K562 (cell line): ENCODE results near the gene CDS2. TPM values are rescaled to one million over a fixed set of nuclear protein-coding genes. Genes with fewer than 3 reads are reported as not detected.

Source experiments
- ATAC-seq: fragments of 200-7000 bp; cut with Tn5 transposase; 3 replicates; pipeline ENCODE4 v1.9.1; 2020; ENCODE audit warnings: moderate library complexity
- BruUV-seq: library from RNA; stranded (reverse); fragments of 400-500 nt; replicated peaks from 2 replicates; lab custom pipeline; 2021; lab: Mats Ljungman, UMichigan
- CTCF ChIA-PET: fragments of 300-600 bp; formaldehyde crosslinking; extraction: SDS; loops from one replicate; lab custom pipeline; 2021; ENCODE audit warnings: low intra/inter-chr PET ratio; lab: Yijun Ruan, JAX
- POLR2A ChIA-PET: fragments of 300-600, 350-650 bp; sonication (Branson Sonifier 250); formaldehyde crosslinking; extraction: SDS; loops from one replicate; lab custom pipeline; 2021; ENCODE audit warnings: antibody characterized with exemption, inconsistent platforms; lab: Yijun Ruan, JAX
- DNase-seq, 4 experiments: peaks; one replicate each; pipeline versions ENCODE4 v3.0.0 to v3.0.0-alpha.2; 2011 to 2018; ENCODE audit warnings: low spot score in 3 of 4, mixed read lengths in 3 of 4; ENCODE audit errors: extremely low read depth in 1 of 4
- FAIRE-seq: peaks from 2 replicates; lab custom pipeline; 2011; peaks lifted over from hg19 to GRCh38; lab: Jason Lieb, UNC
- H2AFZ ChIP-seq: 2 replicates; pipeline ENCODE4 v1.6.0; 2011; ENCODE audit warnings: low read depth, low read length, control low read depth, inconsistent platforms
- H3K27ac ChIP-seq: fragments of 200-600 bp; 3 replicates; pipeline ENCODE4 v1.8.0; 2011; ENCODE audit warnings: low read depth, mild to moderate bottlenecking, control low read depth, inconsistent platforms, low read length, moderate library complexity, mixed read lengths; ENCODE audit errors: extremely low read depth
- H3K27me3 ChIP-seq, 2 experiments: fragments of 300-600 bp in 1 of 2; 2 replicates in 1 of 2; 3 replicates in 1 of 2; pipeline versions ENCODE4 v1.6.0 to v1.8.0; 2011; ENCODE audit warnings: inconsistent platforms in 2 of 2, low read length in 2 of 2, mild to moderate bottlenecking in 1 of 2, mixed read lengths in 1 of 2, moderate library complexity in 1 of 2; ENCODE audit not compliant: control insufficient read depth in 2 of 2, insufficient read depth in 2 of 2
- H3K36me3 ChIP-seq: fragments of 300-600 bp; 3 replicates; pipeline ENCODE4 v1.8.0; 2011; ENCODE audit warnings: mild to moderate bottlenecking, low read length, inconsistent platforms; ENCODE audit not compliant: control insufficient read depth, insufficient read depth
- H3K4me1 ChIP-seq, 2 experiments: fragments of 200-600 bp in 1 of 2; replicated peaks in 1 of 2; 2 replicates in 1 of 2; 3 replicates in 1 of 2; pipeline versions ENCODE4 v1.5.1 to v1.8.0; 2011; ENCODE audit warnings: inconsistent platforms in 2 of 2, low read length in 2 of 2, mild to moderate bottlenecking in 1 of 2, mixed read lengths in 1 of 2, moderate library complexity in 1 of 2; ENCODE audit not compliant: control insufficient read depth in 2 of 2, insufficient read depth in 2 of 2
- H3K4me2 ChIP-seq: 2 replicates; pipeline ENCODE4 v1.6.1; 2011; ENCODE audit warnings: low read length, control low read depth, inconsistent platforms, mixed read lengths; ENCODE audit not compliant: insufficient read depth
- H3K4me3 ChIP-seq: fragments of 200-600 bp; sonication (generic), shearing (Covaris generic); 2 replicates; pipeline ENCODE4 v1.5.1; 2016; ENCODE audit warnings: control low read depth, inconsistent platforms
- H3K79me2 ChIP-seq: fragments of 200-600 bp; 3 replicates; pipeline ENCODE4 v1.8.0; 2011; ENCODE audit warnings: low read length, inconsistent platforms; ENCODE audit not compliant: control insufficient read depth, insufficient read depth
- H3K9ac ChIP-seq, 2 experiments: 2 replicates each; pipeline versions ENCODE4 v1.6.0 to v1.6.1; 2011; ENCODE audit warnings: low read depth in 2 of 2, low read length in 2 of 2, control low read depth in 1 of 2, inconsistent platforms in 1 of 2, mild to moderate bottlenecking in 1 of 2, mixed read lengths in 1 of 2; ENCODE audit not compliant: insufficient read depth in 1 of 2
- H3K9me1 ChIP-seq: one replicate; pipeline ENCODE4 v1.6.0; 2011; ENCODE audit warnings: inconsistent platforms, mild to moderate bottlenecking, low read length, moderate library complexity; ENCODE audit not compliant: control insufficient read depth, insufficient read depth
- H3K9me3 ChIP-seq: replicated peaks from 2 replicates; pipeline ENCODE4 v1.5.1; 2011; ENCODE audit warnings: low read depth, low read length, inconsistent platforms; ENCODE audit not compliant: control insufficient read depth, insufficient read depth
- H4K20me1 ChIP-seq: replicated peaks from 2 replicates; pipeline ENCODE4 v1.6.1; 2011; ENCODE audit warnings: low read length, inconsistent platforms, mixed read lengths; ENCODE audit not compliant: control insufficient read depth, insufficient read depth
- E2F1 ChIP-seq: sonication (generic); formaldehyde crosslinking; IDR thresholded peaks from 2 replicates; pipeline ENCODE4 v1.8.1; 2023; ENCODE audit warnings: mild to moderate bottlenecking, missing genetic modification reagents, moderate library complexity
- ELF4 ChIP-seq: fragments of 450-650 bp; formaldehyde crosslinking; IDR thresholded peaks from 2 replicates; pipeline ENCODE4 v1.4.0; 2022; ENCODE audit warnings: missing genetic modification characterization
- FOXO4 ChIP-seq: fragments of 450-650 bp; formaldehyde crosslinking; IDR thresholded peaks from 2 replicates; pipeline ENCODE4 v1.4.0; 2020; ENCODE audit warnings: mild to moderate bottlenecking, moderate library complexity
- ID3 ChIP-seq, 2 experiments: fragments of 250-450 bp in 1 of 2; fragments of 450-650 bp in 1 of 2; sonication (Bioruptor Pico) in 1 of 2; IDR thresholded peaks; 2 replicates each; pipeline versions ENCODE4 v1.6.1 to v1.8.0; 2016 to 2021; ENCODE audit warnings: mild to moderate bottlenecking in 2 of 2, moderate library complexity in 2 of 2, missing compliant biosample characterization in 1 of 2, missing genetic modification characterization in 1 of 2
- NR3C1 ChIP-seq: sonication (generic); formaldehyde crosslinking; IDR thresholded peaks from 2 replicates; pipeline ENCODE4 v1.8.1; 2022; ENCODE audit warnings: missing genetic modification reagents
- PHB ChIP-seq: fragments of 250-450 bp; sonication (Bioruptor Pico); IDR thresholded peaks from 2 replicates; pipeline ENCODE4 v1.5.0; 2021
- POLR3A ChIP-seq: IDR thresholded peaks from 2 replicates; pipeline ENCODE4 v1.6.1; 2011; ENCODE audit warnings: borderline replicate concordance, mild to moderate bottlenecking, moderate library complexity; ENCODE audit not compliant: insufficient read length, insufficient read depth; ENCODE audit errors: extremely low read depth
- RBBP5 ChIP-seq: fragments of 200-600 bp; sonication (generic); IDR thresholded peaks from 2 replicates; pipeline ENCODE4 v1.6.1; 2012; ENCODE audit warnings: borderline replicate concordance, mild to moderate bottlenecking, low read length, control low read depth, inconsistent platforms; ENCODE audit not compliant: insufficient read depth, poor library complexity, severe bottlenecking
- RFX1 ChIP-seq: fragments of 450-650 bp; IDR thresholded peaks from 2 replicates; pipeline ENCODE4 v1.6.1; 2016; ENCODE audit warnings: mild to moderate bottlenecking, moderate library complexity
- THRA ChIP-seq: fragments of 450-650 bp; IDR thresholded peaks from 2 replicates; pipeline ENCODE4 v1.6.1; 2017; ENCODE audit warnings: mild to moderate bottlenecking, moderate library complexity
- WGBS: fragments of 100-300 bp; shearing (Covaris generic); methylation state at CpG from one replicate; pipeline ENCODE4 v1.1.6; 2016; ENCODE audit warnings: low coverage, mixed read lengths; ENCODE audit not compliant: insufficient coverage; ENCODE audit errors: missing lambda C conversion rate; 5-methylcytosine and 5-hydroxymethylcytosine counted together
- in situ Hi-C: fragments of 300-500 bp; cut with MboI; formaldehyde crosslinking; loops from 4 replicates; pipeline ENCODE4 v1.15.0; 2018; ENCODE audit warnings: inconsistent platforms, mixed read lengths
- intact Hi-C: fragments of 100-400 bp; cut with micrococcal nuclease; formaldehyde crosslinking; loops from 2 replicates; pipeline ENCODE4 v1.14.2; 2022
- polyA plus RNA-seq, 8 experiments: library from polyadenylated mRNA; depleted of rRNA in 4 of 8; stranded (reverse) in 5 of 8; unstranded in 3 of 8; fragments of >200 nt; fragmentation: Nextera tagmentation in 2 of 8; fragmentation: Illumina TruSeq in 1 of 8; extraction: Ambion mirVana in 2 of 8; extraction: Trizol in 1 of 8; gene quantifications; 2 replicates each; pipeline versions ENCODE4 v1.2.1 to v1.2.3, GENCODE V29; 2011 to 2014; ENCODE audit warnings: inconsistent platforms in 1 of 8, missing spikeins in 1 of 8
- total RNA-seq, 7 experiments: library from RNA; depleted of rRNA in 6 of 7; stranded (reverse); fragments of >200 nt in 6 of 7; fragmentation: Illumina TruSeq in 2 of 7; extraction: Trizol in 2 of 7; gene quantifications; 2 replicates each; pipeline versions ENCODE4 v1.2.1 to v1.2.3, GENCODE V29; 2011 to 2021; ENCODE audit warnings: low replicate concordance in 1 of 7

Gene CDS2
- total and polyA plus RNA-seq, 9 of the 15 experiments (the other 6 are each of a cell fraction or from before 2014, with no cell fraction given), result 6.4 to 46.4 (median 12.2) TPM

GRCh38 chr20:5192570-5193431, 66.0 kb downstream of the CDS2 start:
- DNase-seq, result no peak
- H3K36me3 ChIP-seq, result peaks cover 23% of the 10 kb centered on the region; the same call in 1 of the 3 replicates
- no peak overlapping the region for H3K27ac ChIP-seq
- POLR2A ChIA-PET, result interaction anchor here (0.5 to 1.4 kb wide), 5 partner anchors 39 to 607 kb away, joined by 3 to 8 read pairs (median 3); no protein-coding TSS in a partner anchor
- no peaks in the 10 kb centered on the region for H3K9me3 ChIP-seq
- no peak for FAIRE-seq
- BruUV-seq, result no TSS peak
- H3K79me2 ChIP-seq, result no peaks in the 10 kb centered on the region
- WGBS, result 47% methylated on average over 7 of the region's 9 CpGs
- no peak overlapping the region for H3K4me3 ChIP-seq
- in situ Hi-C loops, result loop anchor here (5.0 kb wide), 1 partner anchor 66 kb away; the partner anchor contains the start of gene CDS2
- H3K9ac ChIP-seq, result no peak overlapping the region
- CTCF ChIA-PET, result interaction anchor here (0.7 to 1.8 kb wide), 4 partner anchors 12 to 92 kb away, joined by 3 to 17 read pairs (median 3); partner anchors contain the start of genes CDS2 and PCNA
- H2AFZ ChIP-seq, result no peak overlapping the region
- H3K27me3 ChIP-seq, result no peaks in the 10 kb centered on the region
- H3K9me1 ChIP-seq, result no peaks in the 10 kb centered on the region
- TF ChIP-seq ELF4 (CRISPR knock-in tag) (no peak), E2F1 (CRISPR knock-in tag) (no peak), POLR3A (no peak), FOXO4 (no peak), PHB (CRISPR knock-in tag) (no peak), RBBP5 (no peak), NR3C1 (CRISPR knock-in tag) (no peak), ID3 (CRISPR knock-in tag; IDR thresholded peaks at IDR 0.05) (no peak), ID3 (tag; IDR thresholded peaks at IDR 0.05) (no peak), THRA (no peak), RFX1 (no peak)
- intact Hi-C loops, result loop anchor here (1.0 to 10.0 kb wide), 2 partner anchors 66 to 588 kb away; no protein-coding TSS in a partner anchor
- H4K20me1 ChIP-seq, result no peaks in the 10 kb centered on the region
- H3K4me1 ChIP-seq, result no peaks in the 10 kb centered on the region
- no peak for ATAC-seq
- no peak overlapping the region for H3K4me2 ChIP-seq
